GM18867 (cell line): ENCODE measurements around the gene RNF213.
"Not testable (repeated sequence)": the region's sequence is repeated elsewhere in the genome, so short reads cannot be mapped to it uniquely, and the experiment has no call there.

ENCODE experiments used
- ATAC-seq: cut with Tn5 transposase; IDR thresholded peaks from one replicate; pipeline ENCODE4 v1.9.1; 2021; ENCODE audit warnings: mild to moderate bottlenecking, moderate library complexity; ENCODE audit not compliant: unreplicated experiment

RNF213 gene

DNA sequence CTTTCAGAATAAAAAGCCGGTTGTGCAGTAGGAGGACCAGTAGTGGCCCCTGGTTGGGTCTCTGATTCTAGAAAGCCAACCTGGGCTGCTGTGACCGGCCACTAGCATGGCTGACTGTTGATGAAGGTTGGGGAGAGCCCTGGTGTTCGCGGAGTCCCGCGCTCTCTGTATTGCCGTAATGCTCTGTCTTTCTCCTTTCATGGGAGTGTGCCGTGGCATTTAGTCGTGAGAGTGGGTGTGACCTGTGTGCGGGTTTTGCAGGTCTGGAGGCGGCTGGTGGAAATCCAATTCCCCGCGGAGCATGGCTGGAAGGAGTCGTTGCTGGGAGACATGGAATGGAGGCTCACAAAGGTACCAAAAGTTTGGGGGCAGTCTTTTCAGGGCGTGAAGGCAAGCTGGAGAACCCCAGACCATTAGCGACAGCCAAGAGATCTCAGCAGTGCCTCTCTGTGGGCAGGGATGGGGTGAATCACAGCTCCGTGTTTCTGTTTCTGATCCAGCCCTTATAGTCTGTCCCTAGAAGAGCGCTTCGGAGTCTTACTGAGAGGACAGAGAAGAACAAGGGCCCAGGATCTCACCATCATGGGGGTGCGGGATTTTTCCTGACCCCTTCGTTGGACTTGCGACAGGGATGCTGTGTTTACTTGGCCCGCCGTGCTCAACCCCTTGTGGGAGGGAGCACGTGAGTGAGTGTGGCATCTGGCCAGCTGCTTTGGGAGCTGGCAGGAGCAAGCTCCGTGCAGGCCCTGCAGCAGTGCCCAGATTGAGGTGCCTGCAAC is 56.5 kb downstream of the RNF213 start:
- ATAC-seq: no peak

DNA sequence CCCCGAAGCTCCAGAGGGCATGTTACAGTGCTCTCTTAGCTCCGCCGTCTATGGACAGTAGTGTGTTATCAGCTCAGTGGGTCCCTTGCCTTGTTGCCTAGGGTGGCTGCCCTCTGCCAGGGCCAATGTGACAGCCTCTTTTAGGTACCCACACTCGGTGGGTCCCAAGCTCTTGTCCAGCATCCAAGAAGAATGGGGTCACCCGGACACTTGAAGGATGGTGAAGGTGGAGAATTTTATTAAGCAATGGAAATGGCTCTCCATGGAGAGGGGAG is 57.0 kb downstream of the RNF213 start:
- no peak for ATAC-seq

DNA sequence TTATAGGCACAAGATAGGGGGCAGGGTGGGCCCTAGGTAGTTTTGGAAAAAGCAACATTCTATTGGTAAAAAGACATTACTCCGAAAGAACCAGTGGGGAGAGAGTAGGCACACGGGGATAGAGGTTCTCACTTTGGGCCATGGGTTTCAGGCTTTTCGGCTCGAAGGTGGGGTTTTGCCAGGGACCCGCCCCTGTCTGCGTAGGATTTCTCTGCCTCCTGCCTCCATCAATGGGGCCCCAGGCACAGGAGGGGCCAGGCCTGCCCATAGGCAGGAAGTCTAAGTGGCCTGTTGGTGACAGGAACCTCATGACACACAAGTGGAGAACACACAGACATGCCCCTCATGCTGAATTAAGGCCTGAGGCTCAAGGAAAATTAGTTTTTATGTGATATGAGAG is 57.5 kb downstream of the RNF213 start:
- no peak for ATAC-seq

DNA sequence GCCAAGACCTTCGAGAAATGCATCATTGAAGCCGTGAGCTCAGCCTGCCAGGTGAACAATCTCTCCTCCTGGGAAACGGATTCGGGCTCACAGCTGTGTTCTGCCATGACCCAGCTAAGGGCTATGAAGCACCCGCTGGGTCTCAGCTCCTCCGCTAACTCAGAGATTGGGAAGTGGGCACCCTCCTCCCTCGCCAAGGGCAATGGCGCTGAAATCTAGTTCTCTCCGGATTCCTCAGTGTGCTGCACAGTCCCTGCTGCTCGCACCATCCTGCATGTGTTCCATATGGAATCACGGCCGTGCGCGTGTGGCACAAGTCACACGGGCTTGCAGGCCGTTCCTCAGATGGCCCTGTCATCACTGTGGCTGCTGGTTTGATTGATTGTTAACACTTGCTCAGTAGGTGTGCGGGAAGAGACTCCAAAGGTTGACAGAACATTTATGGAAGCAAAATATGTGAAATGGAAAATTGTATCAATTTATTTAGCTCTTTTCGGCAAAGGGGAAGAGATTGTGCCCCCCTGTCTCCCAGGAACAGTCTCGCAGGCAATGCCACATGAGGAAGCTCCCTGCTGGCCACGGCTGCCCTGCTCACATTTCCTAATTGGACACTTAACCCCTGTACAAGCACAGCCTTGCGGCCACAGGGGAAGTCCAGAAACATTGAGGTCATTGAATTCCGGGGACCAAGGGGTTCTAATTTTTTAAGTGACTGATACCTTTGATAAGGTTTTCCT is 58.8 kb downstream of the RNF213 start:
- no peak for ATAC-seq

DNA sequence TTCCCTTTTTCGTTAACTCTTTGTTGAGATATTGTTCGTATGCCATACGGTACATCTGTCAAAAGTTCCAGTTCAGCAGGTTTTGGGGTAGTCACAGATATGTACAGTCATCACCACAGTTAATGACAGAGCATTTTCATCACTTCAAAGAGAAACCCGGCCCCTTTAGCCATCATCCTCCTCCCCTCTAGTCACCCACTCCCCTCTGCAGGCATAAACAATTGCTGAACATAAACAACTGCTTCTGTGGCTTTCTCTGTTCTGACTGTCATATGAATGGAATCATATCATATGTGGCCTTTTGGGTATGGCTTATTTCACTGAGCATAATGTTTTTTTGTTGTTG is 59.3 kb downstream of the RNF213 start:
- ATAC-seq: no peak

DNA sequence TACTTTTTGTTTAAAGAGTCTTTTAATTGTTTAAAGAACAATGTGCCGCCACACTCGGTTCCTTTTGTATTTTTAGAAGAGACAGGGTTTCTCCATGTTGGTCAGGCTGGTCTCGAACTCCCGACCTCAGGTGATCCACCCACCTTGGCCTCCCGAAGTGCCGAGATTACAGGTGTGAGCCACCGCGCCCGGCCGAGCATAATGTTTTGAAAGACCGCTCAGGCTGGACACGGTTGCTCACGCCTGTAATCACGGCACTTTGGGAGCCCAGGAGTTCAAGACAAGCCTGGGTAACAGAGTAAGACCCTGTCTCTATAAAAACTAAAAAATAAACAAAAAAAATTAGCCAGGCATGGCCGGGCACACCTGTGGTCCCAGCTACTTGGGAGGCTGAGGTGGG is 59.8 kb downstream of the RNF213 start:
- no peak for ATAC-seq

DNA sequence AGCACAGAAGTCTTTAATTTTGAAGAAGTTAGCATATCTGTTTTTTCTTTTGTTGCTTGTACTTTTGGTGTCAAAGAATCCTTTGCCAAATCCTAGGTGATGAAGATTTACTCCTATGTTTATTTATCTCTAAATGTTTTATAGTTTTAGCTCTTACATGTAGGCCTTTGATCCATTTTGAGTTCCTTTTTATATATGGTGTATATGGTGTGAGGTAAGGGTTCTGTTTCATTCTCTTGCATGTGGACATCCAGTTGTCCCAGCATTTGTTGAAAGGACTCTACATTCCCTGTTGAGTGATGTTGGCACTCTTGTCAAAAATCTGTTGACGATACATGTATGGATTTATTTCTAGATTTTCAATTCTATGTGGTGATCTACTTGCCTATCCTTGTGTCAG is 62.2 kb downstream of the RNF213 start:
- no peak for ATAC-seq

DNA sequence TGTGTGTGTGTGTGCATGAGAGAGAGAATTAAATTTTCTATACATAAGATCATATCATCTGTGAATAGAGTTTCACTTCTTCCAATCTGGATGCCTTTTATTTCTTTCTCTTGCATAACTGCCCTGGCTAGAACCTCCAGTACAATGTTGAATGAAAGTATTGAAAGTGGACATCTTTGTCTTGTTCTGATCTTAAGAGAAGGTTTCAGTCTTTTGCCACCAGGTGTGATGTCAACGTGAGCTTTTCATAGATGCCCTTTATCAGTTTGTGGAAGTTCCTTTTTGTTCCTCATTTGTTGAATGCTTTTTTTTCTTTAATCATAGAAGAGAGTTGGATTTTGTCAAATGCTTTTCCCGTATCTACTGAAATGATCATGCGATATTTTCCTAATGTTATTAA is 63.3 kb downstream of the RNF213 start:
- ATAC-seq: no peak

DNA sequence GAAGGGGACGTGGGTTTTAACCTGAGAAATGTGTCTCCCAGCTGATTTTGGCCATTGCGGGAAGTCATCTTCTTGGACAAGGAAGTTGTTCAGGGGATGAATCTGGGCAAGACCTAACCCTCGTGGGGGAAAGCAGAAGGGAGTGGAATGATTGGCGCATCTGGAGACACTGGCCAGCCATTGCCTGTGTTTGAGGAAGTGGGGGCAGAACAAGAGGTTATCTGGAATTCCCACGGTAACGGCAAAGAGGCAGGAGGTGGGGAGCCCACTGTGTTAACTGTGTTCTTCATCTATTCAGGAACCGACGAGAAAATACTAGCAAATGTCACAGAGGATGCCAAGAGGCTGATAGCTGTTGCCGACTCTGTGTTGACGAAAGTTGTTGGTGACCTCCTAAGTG is 66.9 kb downstream of the RNF213 start:
- no peak for ATAC-seq

DNA sequence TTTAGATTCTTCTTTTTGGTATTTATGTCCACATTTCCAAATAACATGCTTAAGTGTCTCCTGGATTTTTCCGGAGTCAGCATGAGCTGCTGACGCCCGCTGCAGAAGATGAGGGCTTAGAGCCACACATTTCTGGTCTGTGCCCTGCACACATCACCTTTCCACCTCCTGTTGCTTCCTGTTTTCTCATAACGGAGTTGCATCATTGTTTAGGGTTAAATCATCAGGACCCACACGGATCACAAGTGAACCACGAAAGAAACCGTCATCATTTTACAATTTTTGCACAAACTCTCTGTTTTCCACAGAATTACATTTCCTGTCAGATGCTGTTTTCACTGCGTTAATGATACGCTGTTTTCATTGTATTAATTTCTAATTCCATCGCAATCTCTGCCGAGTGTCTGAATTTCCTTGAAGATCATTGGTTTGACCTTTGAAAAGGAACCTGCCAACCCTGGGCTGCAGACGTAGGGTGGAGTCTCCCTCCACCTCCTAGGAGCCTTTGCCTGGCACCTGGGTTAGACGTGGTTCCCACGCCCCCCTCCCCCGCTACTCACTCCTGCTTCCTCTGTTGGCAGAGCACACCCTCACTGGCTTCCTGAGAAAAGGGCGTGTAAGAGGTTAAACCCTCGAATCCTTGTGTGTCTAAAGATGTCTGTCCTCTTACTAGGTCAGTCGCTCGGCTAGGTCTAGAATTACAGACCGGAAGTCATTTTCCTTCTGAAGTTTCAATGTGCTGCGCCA is 68.2 kb downstream of the RNF213 start:
- no peak for ATAC-seq

DNA sequence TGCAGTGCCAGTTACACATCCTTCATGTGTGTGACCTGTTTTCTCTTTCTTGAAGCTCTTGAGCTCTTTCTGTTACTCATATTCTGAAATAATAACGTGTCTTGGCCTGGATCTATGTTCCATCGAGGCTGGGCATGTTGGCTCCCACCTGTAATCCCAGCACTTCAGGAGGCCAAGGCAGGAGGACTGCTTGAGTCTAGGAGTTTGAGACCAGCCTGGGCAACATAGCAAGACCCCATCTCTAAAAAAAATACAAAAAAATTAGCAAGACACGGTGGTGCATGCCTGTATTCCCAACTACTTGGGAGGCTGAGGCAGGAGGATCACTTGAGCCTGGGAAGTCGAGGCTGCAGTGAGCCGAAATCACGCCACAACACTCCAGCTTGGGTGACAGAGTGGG is 68.8 kb downstream of the RNF213 start:
- ATAC-seq: not testable (repeated sequence)

DNA sequence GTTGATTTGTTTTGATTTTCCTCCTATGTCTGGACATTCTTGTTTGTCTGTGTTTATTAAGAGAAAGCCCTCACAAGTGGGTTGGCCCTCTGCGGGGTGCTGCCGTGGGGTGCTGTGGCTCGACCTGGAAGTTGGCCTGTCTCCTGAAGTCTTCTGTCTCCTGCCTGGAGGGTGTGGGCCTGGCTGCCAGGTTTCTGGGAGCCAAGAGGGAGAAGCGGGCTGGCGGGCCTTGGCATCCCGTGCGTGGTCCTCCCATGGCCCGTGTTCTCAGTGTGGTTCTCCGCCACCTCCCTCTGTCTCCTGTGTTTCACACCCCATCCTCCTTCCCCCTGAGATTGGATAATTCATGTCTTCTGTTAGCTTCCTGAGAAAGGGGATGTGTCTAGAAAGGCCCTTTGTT is 69.6 kb downstream of the RNF213 start:
- no peak for ATAC-seq

DNA sequence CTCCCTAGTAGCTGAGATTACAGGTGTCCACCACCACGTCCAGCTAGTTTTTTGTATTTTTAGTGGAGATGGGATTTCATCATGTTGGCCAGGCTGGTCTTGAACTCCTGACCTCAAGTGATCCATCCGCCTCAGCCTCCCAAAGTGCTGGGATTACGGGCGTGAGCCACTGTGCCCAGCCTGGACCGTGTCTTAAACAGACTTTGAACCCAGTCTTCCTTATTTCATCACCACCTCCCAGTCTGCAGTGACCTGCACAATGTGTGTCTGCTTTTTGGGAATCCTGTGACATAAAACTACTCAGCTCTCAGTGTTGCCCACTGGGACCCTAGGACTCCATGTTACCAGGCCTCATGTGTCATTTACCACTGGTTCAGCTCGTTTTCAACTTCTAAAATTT is 70.3 kb downstream of the RNF213 start:
- not testable (repeated sequence) for ATAC-seq

DNA sequence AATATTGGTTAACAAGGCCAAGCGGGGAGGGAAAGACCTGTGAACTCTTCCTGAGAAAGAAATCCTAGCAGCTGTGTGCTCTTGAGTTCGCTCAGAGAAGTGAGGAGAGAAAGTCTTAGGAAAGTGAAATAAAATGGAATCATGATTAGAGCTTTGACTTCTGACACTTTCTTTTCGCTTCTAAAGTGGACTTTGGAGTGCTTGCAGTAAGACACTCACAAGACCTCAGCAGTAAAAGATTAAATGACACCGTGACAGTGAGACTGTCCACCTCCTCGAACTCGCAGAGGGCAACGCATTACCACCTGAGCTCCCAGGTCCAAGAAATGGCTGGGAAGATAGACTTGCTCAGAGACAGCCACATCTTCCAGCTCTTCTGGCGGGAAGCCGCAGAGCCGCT is 71.2 kb downstream of the RNF213 start:
- no peak for ATAC-seq

DNA sequence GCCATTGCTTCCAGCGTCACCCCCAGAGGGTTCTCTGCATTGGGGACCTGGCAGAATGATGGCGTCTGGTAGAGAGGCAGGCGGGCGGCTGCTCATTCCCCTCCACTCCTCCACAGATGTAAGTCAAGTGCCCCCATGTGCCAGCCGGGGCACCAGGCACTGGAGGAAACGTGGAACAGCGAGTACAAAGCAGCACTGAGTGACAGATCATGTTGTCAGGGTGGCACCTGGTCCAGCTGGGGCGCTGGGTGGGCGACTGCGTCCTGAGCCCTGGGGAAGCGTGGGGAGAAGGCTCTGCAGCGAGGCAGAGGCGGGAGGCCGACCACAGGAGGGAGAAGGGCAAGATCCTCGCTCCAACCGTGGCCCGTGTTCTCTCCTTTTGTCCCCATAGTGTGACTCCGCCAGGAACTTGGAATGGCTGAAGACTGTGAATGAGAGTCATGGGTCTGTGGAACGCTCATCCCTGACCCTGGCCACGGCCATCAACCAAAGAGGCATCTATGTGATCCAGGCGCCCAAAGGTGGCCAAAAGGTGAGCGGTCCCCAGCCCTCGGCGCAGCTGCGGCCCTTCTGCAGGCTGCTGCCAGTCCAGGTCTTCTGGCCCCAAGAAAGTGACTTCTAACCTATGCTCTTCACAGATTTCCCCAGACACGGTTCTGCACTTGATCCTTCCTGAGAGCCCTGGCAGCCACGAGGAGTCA is 76.7 kb downstream of the RNF213 start:
- no peak for ATAC-seq

DNA sequence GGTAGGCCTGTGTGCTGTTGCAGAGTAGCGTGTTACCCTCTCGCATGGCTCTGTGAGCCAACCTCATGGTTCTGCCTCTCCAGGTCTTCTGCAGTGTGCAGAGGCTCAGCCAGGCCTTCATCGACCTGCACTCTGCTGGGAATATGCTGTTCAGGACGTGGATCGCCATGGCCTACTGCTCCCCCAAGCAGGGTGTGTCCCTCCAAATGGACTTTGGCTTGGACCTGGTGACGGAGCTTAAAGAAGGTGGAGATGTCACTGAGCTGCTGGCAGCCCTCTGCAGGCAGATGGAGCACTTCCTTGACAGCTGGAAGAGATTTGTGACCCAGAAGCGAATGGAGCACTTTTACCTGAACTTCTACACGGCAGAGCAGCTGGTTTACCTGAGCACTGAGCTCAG is 78.5 kb downstream of the RNF213 start:
- ATAC-seq: no peak

DNA sequence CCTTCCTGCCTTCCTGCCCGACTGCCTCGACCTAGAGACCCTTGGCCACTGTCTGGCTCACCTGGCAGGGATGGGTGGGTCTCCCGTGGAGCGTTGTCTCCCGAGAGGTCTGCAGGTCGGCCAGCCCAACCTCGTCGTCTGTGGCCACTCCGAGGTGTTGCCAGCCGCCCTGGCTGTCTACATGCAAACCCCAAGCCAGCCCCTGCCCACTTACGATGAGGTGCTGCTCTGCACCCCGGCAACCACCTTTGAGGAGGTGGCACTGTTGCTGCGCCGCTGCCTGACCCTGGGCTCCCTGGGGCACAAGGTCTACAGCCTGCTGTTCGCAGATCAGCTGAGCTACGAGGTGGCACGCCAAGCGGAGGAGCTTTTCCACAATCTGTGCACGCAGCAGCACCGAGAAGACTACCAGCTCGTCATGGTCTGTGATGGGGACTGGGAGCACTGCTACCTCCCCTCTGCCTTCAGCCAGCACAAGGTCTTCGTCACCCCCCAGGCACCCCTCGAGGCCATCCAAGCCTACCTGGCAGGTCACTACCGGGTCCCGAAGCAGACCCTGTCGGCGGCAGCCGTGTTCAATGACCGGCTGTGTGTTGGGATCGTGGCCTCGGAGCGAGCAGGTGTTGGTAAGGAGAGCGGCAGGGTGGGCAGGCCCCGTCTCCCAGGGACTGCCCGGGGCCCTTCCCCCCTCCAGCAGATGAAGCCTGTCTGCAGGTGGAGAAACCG is 79.2 kb downstream of the RNF213 start:
- no peak for ATAC-seq

DNA sequence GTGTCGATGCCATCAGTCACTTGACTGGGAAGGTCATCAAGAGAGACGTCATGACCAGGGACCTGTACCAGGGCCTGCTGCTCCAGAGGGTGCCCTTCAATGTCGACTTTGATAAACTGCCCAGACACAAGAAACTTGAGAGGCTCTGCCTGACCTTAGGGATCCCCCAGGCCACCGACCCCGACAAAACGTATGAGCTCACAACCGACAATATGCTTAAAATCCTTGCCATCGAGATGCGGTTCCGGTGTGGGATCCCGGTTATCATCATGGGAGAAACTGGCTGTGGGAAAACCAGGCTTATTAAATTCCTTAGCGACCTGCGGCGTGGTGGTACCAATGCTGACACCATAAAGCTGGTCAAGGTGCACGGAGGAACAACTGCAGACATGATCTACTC is 84.7 kb downstream of the RNF213 start:
- ATAC-seq: no peak

DNA sequence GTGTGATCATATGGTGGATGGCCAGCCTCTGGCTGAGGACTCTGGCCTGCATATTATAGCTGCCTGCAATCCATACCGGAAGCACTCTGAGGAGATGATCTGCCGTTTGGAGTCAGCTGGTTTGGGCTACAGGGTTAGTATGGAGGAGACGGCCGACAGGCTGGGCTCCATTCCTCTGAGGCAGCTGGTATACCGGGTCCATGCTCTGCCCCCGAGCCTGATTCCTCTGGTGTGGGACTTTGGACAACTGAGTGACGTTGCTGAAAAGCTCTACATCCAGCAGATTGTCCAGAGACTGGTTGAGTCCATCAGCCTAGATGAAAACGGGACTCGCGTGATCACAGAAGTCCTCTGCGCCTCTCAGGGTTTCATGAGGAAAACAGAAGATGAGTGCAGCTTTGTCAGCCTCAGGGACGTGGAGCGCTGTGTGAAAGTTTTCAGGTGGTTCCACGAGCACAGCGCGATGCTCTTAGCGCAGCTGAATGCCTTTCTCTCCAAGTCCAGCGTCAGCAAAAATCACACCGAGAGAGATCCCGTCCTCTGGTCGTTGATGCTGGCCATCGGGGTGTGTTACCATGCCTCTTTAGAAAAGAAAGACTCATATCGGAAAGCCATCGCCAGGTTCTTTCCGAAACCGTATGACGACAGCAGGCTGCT is 85.3 kb downstream of the RNF213 start:
- ATAC-seq: no peak

DNA sequence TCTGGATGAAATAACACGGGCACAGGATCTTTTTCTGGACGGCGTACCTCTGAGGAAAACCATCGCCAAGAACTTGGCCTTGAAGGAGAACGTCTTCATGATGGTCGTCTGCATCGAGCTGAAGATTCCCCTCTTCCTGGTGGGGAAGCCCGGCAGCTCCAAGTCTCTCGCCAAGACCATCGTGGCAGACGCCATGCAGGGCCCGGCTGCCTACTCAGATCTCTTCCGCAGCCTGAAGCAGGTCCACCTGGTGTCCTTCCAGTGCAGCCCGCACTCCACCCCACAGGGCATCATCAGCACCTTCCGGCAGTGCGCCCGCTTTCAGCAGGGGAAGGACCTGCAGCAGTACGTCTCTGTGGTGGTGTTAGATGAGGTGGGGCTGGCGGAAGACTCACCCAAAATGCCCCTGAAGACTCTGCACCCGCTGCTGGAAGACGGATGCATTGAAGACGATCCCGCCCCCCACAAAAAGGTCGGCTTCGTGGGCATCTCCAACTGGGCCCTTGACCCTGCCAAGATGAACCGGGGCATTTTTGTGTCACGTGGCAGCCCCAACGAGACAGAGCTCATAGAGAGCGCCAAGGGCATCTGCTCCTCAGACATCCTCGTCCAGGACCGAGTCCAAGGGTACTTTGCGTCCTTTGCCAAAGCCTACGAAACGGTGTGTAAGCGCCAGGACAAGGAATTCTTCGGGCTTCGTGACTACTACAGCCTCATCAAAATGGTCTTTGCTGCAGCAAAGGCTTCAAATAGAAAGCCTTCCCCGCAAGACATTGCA is 86.0 kb downstream of the RNF213 start:
- no peak for ATAC-seq
